Measurements from ENCODE around the gene ZKSCAN7. TPM values are rescaled to one million over a fixed set of nuclear protein-coding genes. Genes with fewer than 3 reads are reported as not detected.
"Not testable (repeated sequence)": the region's sequence is repeated elsewhere in the genome, so short reads cannot be mapped to it uniquely, and the experiment has no call there.

ZKSCAN7 gene
- total RNA-seq, 1 donor from 2014 or later, result 7.4 TPM

DNA sequence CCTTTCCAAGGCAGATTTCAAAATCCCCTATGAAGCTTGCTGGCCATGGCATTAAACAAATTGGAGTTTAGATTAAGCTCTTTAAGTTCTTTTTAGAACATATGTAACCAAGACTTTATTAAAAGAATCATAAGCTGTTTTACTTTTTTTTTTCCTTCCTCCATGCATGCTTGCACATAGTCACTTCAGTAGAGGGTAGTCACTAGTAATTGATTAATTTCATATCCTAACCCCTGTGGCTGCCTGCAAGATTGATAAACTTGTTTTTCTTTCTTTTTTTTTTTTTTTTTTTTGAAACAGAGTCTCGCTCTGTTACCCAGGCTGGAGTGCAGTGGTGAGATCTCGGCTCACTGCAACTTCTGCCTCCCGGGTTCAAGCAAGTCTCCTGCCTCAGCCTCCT lies 33.3 kb upstream of the ZKSCAN7 start:
- H3K36me3 Mint-ChIP-seq (ENCODE audit: unreplicated experiment), result no peaks in the 10 kb centered on the region
- peaks cover 58% of the 10 kb centered on the region for H3K27me3 Mint-ChIP-seq (ENCODE audit: unreplicated experiment)
- TF ChIP-seq, protein P1, sequence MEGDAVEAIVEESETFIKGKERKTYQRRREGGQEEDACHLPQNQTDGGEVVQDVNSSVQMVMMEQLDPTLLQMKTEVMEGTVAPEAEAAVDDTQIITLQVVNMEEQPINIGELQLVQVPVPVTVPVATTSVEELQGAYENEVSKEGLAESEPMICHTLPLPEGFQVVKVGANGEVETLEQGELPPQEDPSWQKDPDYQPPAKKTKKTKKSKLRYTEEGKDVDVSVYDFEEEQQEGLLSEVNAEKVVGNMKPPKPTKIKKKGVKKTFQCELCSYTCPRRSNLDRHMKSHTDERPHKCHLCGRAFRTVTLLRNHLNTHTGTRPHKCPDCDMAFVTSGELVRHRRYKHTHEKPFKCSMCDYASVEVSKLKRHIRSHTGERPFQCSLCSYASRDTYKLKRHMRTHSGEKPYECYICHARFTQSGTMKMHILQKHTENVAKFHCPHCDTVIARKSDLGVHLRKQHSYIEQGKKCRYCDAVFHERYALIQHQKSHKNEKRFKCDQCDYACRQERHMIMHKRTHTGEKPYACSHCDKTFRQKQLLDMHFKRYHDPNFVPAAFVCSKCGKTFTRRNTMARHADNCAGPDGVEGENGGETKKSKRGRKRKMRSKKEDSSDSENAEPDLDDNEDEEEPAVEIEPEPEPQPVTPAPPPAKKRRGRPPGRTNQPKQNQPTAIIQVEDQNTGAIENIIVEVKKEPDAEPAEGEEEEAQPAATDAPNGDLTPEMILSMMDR (IDR thresholded peaks at IDR 0.05), result no peak

GRCh38 chr3:44522494-44522933 lies 32.5 kb upstream of the ZKSCAN7 start:
- TF ChIP-seq, protein P1 (IDR thresholded peaks at IDR 0.05), result no peak
- H3K27ac Mint-ChIP-seq (ENCODE audit: unreplicated experiment), result no peak overlapping the region
- DNase-seq (ENCODE audit: extremely low spot score, unreplicated experiment), result no peak
- no peak overlapping the region for H3K4me3 Mint-ChIP-seq (ENCODE audit: unreplicated experiment)
- no peaks in the 10 kb centered on the region for H3K4me1 Mint-ChIP-seq (ENCODE audit: unreplicated experiment)
- H3K27me3 Mint-ChIP-seq (ENCODE audit: unreplicated experiment), result peaks cover 53% of the 10 kb centered on the region
- no peaks in the 10 kb centered on the region for H3K36me3 Mint-ChIP-seq (ENCODE audit: unreplicated experiment)
- H3K9me3 Mint-ChIP-seq (ENCODE audit: unreplicated experiment), result no peaks in the 10 kb centered on the region

More for the DNA sequence above, 33.3 kb upstream of the ZKSCAN7 start:
- no peak overlapping the region for H3K27ac Mint-ChIP-seq (ENCODE audit: unreplicated experiment)
- no peaks in the 10 kb centered on the region for H3K9me3 Mint-ChIP-seq (ENCODE audit: unreplicated experiment)
- H3K4me3 Mint-ChIP-seq (ENCODE audit: unreplicated experiment), result no peak overlapping the region
- no peak for DNase-seq (ENCODE audit: extremely low spot score, unreplicated experiment)
- H3K4me1 Mint-ChIP-seq (ENCODE audit: unreplicated experiment), result no peaks in the 10 kb centered on the region

GRCh38 chr3:44525060-44525459 lies 29.9 kb upstream of the ZKSCAN7 start:
- H3K4me3 Mint-ChIP-seq (ENCODE audit: unreplicated experiment), result no peak overlapping the region
- H3K27me3 Mint-ChIP-seq (ENCODE audit: unreplicated experiment), result peaks cover 52% of the 10 kb centered on the region
- TF ChIP-seq, protein P1 (IDR thresholded peaks at IDR 0.05), result no peak
- H3K9me3 Mint-ChIP-seq (ENCODE audit: unreplicated experiment), result no peaks in the 10 kb centered on the region
- no peaks in the 10 kb centered on the region for H3K36me3 Mint-ChIP-seq (ENCODE audit: unreplicated experiment)
- no peaks in the 10 kb centered on the region for H3K4me1 Mint-ChIP-seq (ENCODE audit: unreplicated experiment)
- DNase-seq (ENCODE audit: extremely low spot score, unreplicated experiment), result no peak
- no peak overlapping the region for H3K27ac Mint-ChIP-seq (ENCODE audit: unreplicated experiment)

DNA sequence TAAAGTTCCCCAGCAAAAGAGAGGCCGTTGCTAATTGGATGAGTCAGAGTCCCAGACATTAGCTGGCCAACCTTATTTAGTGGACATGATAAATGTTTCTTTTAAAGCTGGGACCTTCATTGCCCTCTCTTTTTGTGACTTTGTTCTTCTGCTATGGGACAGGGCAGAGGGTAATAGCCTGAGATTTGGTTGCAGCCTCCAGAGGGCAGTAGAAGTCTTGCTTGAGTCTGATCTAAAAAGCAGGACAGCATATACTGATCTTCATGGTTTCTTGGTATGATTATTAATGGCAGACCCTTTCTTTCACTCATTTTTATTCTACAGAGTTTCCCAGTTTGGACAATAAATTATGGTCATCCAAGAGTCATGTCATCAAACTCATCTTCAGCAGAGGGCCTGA lies 25.1 kb upstream of the ZKSCAN7 start:
- H3K4me1 Mint-ChIP-seq (ENCODE audit: unreplicated experiment), result no peaks in the 10 kb centered on the region

DNA sequence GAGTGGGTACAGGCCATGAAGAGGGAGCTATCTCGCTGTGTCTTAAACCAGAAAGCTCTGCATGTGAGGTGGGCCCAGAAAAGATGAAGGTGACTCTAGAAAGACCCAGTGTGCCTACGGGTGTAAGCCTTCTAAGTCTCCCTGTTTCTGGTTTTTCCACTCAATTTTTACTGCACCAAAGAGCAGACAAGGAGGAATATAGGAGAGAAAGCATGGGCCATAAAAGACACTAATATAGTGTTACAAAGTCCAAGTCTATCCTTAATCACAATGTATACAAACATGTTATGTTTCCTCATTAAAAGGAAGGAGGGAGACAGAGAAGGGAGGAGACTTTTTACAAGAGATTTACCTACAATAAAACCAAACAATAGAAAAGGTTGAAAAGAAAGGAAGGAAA lies 24.1 kb upstream of the ZKSCAN7 start:
- Mint-ChIP-seq H3K27ac (ENCODE audit: unreplicated experiment) (no peak overlapping the region), H3K9me3 (ENCODE audit: unreplicated experiment) (no peaks in the 10 kb centered on the region), H3K4me3 (ENCODE audit: unreplicated experiment) (no peak overlapping the region), H3K36me3 (ENCODE audit: unreplicated experiment) (no peaks in the 10 kb centered on the region), H3K27me3 (ENCODE audit: unreplicated experiment) (peaks cover 28% of the 10 kb centered on the region), H3K4me1 (ENCODE audit: unreplicated experiment) (no peaks in the 10 kb centered on the region)
- TF ChIP-seq, protein P1 (IDR thresholded peaks at IDR 0.05), result no peak
- no peak for DNase-seq (ENCODE audit: extremely low spot score, unreplicated experiment)

More for the DNA sequence above, 25.1 kb upstream of the ZKSCAN7 start:
- no peaks in the 10 kb centered on the region for H3K36me3 Mint-ChIP-seq (ENCODE audit: unreplicated experiment)
- no peak for DNase-seq (ENCODE audit: extremely low spot score, unreplicated experiment)
- H3K9me3 Mint-ChIP-seq (ENCODE audit: unreplicated experiment), result no peaks in the 10 kb centered on the region
- H3K4me3 Mint-ChIP-seq (ENCODE audit: unreplicated experiment), result no peak overlapping the region
- peaks cover 21% of the 10 kb centered on the region for H3K27me3 Mint-ChIP-seq (ENCODE audit: unreplicated experiment)
- TF ChIP-seq, protein P1 (IDR thresholded peaks at IDR 0.05), result peak; percentile 40
- no peak overlapping the region for H3K27ac Mint-ChIP-seq (ENCODE audit: unreplicated experiment)

DNA sequence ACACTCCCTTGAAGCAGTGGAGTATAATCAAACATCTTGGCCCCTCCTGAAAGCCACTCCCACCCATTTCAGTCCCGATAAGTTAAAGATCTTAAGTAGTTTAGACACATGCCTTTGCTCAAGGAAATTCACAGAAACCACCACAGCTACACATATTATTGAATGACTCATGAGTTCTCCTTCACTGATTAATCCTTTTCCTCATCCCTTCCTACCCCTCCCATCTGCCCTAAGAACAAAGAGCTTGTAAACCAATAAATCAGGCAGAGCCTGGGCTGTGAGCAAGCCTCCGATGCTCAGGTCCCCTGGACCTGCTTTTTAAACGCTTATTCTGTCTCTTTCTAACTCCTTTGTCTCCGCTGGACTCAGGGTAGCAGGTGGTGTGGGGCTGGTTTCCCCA lies 20.3 kb upstream of the ZKSCAN7 start:
- not testable (repeated sequence) for DNase-seq (ENCODE audit: extremely low spot score, unreplicated experiment)

More for the DNA sequence above, 20.3 kb upstream of the ZKSCAN7 start:
- not testable (repeated sequence) for H3K36me3 Mint-ChIP-seq (ENCODE audit: unreplicated experiment); H3K4me1 Mint-ChIP-seq (ENCODE audit: unreplicated experiment); H3K27ac Mint-ChIP-seq (ENCODE audit: unreplicated experiment); H3K9me3 Mint-ChIP-seq (ENCODE audit: unreplicated experiment); H3K4me3 Mint-ChIP-seq (ENCODE audit: unreplicated experiment)
- H3K27me3 Mint-ChIP-seq (ENCODE audit: unreplicated experiment), result peaks cover 46% of the 10 kb centered on the region
